ENCODE measurements around the gene ZSWIM4.

ZSWIM4 gene

DNA sequence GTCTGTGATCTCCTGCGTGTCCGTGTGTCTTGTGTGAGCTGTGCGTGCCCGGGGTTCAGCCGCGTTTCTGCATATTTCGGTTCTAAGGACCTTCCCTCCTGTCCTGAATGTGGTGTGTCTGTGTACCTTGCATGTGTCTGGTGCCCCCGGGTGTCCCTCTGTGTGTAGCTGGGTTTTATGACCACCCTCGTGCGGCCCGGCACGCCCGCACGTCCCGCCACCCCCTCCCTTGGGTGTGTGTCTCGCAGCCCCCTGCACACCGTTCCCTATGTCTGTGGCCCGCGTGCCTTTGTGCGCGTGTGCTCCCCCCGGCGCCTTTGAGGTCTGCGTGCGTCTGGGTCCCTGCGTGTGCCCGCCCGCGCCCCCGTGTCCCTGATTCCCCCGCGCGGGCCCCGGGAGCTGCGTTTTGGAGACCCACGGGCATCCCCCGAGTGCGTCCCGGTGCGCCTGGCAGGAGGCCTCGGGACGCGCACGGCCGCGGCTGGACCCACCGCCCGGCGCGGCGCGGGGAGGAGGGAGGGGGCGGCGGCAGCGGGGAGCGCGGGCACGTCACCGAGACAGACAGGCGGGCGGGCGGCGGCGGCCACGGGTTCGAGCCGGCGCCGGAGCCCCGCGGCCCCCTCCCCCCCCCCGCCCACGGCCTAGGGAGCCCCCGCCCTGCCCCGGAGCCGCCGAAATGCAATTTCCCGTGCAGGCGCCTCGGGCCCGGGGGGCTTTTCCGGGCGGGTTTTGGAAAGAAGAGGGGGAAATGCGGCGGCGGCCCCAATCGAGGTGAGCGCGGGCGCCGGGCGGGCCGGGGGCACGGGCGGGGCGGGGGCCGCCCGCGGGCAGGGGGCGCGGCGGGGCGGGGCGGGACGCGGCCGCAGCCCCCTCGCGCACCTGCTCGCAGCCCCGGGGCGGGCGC, 69.7 kb downstream of the ZSWIM4 start:
- no peak for DNase-seq (ENCODE audit: low read depth, low spot score)
- H3K4me3 ChIP-seq (ENCODE audit: low read length) = peak overlapping the region; percentile 58

DNA sequence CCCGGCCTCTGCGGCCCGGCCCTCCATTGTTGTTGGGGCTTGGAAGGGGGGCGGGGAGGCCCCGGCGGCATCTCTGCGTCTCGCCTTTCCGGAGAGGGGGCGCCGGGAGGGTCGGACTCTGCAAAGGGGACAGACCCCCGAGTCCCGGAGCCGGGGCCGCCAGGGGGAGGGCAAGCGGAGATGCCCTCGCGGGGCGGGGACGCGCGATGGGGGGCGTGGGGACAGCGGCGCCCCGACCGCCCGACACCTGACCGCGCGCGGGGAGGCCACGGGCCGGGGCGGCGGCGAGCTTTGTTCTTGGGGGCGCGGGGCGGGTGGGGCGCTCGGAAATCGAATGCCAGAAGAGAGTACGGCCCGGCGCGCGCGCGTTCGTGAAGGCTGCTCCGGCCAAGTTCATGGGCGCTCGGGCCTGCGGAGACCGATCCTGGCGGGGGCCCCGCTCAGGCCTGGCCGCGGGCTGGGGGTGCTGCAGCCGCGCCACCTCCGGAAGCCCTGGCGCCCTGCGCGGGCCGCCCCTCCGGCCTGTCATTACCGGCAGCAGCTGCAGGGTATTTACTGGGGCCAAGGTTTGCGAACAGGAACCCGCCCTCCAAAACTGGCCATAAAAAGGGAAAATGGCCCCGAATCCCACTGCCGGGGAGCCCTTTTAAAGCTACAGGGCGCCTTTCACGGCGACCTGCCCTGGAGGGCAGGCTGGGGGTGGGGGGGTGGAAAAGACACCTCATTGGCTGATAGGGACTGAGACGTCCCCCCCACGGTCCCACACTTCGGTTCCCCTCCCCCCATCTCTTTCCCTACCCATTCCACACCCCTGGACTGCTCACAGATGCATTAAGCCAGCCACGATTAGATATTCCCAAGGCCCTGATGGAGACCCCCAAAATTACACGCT, 70.6 kb downstream of the ZSWIM4 start:
- peak overlapping the region; percentile 58 for H3K4me3 ChIP-seq (ENCODE audit: low read length)
- no peak for DNase-seq (ENCODE audit: low read depth, low spot score)

DNA sequence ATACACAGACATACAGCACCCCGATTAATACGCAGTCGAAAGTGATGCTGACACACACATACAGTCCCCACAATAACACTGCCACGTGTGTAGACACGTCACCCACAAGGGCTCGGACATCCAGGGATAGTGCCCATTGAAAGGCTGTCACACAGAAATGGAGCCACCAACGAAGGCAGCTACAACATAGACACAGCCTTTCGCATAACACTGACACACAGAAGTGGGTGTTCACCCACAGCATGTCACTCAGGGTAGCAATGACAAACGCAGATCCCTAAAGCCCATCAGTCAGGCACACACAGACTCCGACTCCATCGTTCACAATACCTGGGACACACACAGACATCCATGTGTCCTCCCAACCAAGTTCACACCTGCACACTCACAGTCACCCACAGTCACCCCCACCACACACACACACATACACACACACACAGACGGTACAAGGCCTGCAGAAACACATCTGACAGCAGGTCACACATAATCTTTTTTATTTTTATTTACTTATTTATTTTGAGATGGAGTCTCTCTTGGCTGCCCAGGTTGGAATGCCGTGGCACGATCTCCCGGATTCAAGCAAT, 71.3 kb downstream of the ZSWIM4 start:
- peak overlapping the region; percentile 58 for H3K4me3 ChIP-seq (ENCODE audit: low read length)
- DNase-seq (ENCODE audit: low read depth, low spot score) = no peak

DNA sequence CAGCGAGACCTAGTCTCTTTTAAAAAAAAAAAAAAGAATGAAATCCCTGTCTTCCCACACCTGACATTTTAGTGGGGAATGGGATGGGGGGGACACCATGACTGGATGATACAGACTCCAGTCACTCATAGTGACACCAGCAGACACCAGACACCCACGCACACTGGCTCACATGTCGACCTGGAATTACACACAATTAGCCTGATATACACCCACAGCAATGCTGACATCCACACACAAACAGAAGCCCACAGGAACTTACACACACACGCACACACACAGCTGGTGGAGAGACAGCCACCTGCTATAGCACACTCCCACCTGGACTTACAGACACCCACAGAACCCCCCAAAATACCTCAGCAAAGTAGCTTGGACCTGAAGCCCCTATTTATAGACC, 73.4 kb downstream of the ZSWIM4 start:
- no peak overlapping the region for H3K4me3 ChIP-seq (ENCODE audit: low read length)
- DNase-seq (ENCODE audit: low read depth, low spot score) = no peak

GRCh38 chr19:13869281-13869680, 74.0 kb downstream of the ZSWIM4 start:
- no peak for DNase-seq (ENCODE audit: low read depth, low spot score)
- H3K4me3 ChIP-seq (ENCODE audit: low read length) = no peak overlapping the region

DNA sequence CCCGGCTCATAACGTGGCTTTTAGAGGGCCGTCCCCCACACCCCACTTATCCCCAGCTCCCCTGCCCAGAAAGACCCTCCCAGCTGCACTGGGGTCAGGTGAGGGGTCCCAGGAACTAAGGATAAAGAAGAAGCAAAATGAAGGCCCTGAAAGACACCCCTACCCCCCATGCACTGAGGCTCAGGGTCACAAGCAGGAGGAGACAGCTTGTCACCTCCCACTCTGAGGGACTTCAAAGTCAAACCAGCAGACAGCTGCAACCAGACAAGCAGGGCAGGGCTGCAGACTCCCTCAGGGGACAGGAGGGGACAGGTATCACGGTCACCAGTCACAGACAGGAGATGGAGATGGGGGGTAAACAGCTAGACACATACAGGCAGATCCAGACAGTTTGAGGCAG, 75.6 kb downstream of the ZSWIM4 start:
- DNase-seq (ENCODE audit: low read depth, low spot score) = no peak
- H3K4me3 ChIP-seq (ENCODE audit: low read length) = no peak overlapping the region

DNA sequence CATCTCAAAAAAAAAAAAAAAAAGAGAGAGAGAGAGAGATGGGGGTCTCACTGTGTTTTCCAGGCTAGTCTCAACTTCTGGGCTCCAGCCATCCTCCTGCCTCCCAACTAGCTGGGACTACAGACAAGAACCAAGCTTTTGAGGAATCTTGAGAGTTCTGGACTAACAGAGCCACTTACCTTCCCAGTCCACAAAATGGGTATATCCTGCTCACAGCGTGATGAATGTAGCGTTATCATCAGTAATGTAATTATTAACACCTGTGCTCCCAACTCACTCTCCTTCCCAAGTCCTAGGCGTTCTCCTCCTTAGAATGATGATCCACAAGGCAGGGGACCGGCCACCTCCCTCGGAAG, 77.1 kb downstream of the ZSWIM4 start:
- DNase-seq (ENCODE audit: low read depth, low spot score) = no peak
- peak overlapping the region; percentile 44 for H3K4me3 ChIP-seq (ENCODE audit: low read length)

DNA sequence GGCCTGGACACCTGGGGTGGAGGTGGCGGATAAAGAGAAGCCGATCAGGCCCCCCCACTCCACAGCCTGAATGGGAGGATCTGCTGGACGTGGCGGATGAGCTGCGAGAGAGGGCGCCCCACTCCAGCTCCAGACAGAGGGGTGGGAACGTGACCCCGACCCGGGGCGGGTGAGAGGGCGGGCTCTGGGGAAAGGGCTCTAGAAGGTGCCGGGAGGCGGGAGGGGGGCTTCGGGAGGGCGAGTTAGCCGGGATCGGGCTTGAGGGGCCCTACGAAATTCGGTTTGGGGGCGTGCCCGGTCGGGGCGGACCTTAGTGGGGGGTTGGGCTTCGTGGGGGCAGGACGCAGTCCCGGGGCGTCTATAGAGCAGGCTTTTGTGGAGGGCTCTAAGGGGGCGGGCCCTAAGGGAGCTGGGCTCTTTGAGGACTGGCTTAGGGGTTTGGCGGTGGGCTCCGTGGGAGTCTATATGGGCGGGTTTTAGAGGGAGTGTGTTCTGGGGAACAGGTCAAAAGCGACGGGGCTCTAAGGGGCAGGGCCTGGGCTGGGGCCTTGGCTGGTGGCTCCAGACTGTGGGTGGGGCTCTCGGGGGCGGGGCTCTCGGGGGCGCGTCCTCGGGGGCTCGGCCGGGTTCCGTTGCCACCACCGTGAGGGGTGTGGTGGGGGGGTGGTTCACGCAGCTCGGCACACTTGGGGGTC, 77.6 kb downstream of the ZSWIM4 start:
- no peak for DNase-seq (ENCODE audit: low read depth, low spot score)
- H3K4me3 ChIP-seq (ENCODE audit: low read length) = peak overlapping the region; percentile 44

GRCh38 chr19:13873834-13874515, 78.7 kb downstream of the ZSWIM4 start:
- H3K4me3 ChIP-seq (ENCODE audit: low read length) = no peak overlapping the region
- DNase-seq (ENCODE audit: low read depth, low spot score) = no peak

GRCh38 chr19:13875824-13876223, 80.6 kb downstream of the ZSWIM4 start:
- no peak for DNase-seq (ENCODE audit: low read depth, low spot score)
- no peak overlapping the region for H3K4me3 ChIP-seq (ENCODE audit: low read length)

- DNase-seq (ENCODE audit: low read depth, low spot score) = no peak
Observed at GRCh38 chr19:13876834-13877233, 81.6 kb downstream of the ZSWIM4 start, which contains the start of gene NANOS3. TSS of gene NANOS3 (plus strand) at chr19:13877134. CDS start at chr19:13877249, 115 bp downstream.

DNA sequence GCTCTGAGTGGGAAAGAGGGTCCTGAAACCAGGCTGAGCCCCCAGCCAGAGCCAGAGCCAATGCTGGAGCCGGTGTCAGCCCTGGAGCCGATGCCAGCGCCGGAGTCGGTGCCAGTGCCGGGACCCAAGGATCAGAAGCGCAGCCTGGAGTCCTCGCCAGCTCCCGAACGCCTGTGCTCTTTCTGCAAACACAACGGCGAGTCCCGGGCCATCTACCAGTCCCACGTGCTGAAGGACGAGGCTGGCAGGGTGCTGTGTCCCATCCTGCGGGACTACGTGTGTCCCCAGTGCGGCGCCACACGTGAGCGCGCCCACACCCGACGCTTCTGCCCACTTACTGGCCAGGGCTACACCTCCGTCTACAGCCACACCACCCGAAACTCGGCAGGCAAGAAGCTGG, 82.1 kb downstream of the ZSWIM4 start:
- H3K4me3 ChIP-seq (ENCODE audit: low read length) = no peak overlapping the region
- DNase-seq (ENCODE audit: low read depth, low spot score) = no peak

More at GRCh38 chr19:13876834-13877233, 81.6 kb downstream of the ZSWIM4 start, which contains the start of gene NANOS3:
- no peak within 1 kb of the TSS for H3K4me3 ChIP-seq (ENCODE audit: low read length)

- peak overlapping the region; percentile 48 for H3K4me3 ChIP-seq (ENCODE audit: low read length)
- DNase-seq (ENCODE audit: low read depth, low spot score) = peak; percentile 88
Observed at GRCh38 chr19:13880059-13881043, 85.1 kb downstream of the ZSWIM4 start.

DNA sequence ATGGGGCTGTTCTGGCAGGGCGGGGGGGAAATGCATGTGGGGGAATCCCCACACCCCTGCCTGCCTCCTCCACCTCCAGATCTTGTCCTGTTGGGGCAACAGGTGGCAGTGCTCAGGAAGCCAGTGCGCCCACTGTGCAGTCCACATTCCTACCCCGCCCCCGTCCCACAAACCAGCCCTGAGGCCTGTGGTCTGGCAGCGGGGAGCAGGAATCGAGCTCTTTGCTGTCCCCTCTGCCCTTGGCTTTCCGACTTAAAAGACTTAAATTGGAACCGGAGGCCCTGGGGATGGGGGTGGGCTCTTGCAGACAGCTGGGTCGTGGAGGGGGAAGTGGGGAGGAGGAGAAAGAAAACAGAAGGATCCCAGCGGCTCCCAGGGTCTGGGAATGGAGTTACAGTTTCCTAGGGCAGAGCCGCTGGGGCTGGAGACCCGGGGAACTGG, 86.0 kb downstream of the ZSWIM4 start:
- peak overlapping the region; percentile 48 for H3K4me3 ChIP-seq (ENCODE audit: low read length)
- peak; percentile 57 for DNase-seq (ENCODE audit: low read depth, low spot score)

Data from Jurkat, Clone E6-1 (cell line).